ENCODE results near the gene P2RX5.

P2RX5 gene

DNA sequence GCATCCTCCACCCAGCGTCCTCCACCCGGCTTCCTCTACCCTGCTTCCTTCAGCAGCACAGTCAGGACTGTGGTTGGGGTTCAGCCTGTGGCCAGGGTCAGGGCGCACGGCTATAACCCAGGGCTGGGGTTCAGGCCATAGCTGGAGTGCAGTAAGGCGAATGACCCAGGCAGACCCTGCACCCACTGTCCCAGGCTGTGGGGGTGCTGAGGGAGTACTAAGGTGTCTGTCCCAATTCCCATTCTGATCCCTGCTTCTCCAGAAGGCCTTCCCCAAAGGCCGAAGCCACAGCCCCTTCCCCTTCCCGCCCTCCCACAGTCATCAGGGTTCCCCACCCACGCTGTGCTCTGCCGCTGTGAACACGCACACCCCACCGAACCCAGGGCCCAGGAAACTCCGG, 14.9 kb downstream of the P2RX5 start:
- no peak for DNase-seq

DNA sequence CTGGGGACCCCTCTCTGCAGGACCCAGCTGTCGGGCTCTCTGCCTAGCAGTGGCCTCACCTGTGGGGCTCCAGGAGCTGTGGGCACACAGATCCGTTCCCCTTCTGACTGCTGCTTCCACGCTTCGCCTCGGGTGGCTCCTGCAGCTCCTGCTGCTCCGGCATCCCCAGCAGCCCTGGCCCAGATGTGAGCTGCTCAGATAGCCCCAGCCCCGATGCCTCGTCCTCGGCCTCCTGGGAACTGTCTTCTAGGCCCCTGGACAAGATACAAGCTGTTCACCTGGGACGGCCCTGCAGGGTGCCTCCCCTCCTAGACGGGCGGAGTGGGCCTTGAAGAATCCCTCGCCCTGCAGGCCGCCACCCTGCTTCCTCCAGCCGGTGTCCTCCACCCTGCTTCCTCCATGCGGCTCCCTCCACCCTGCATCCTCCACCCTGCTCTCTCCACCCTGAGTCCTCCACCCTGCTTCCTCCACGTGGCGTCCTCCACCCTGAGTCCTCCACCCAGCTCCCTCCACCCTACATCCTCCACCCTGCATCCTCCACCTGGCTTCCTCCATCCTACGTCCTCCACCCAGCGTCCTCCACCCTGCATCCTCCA, 16.3 kb downstream of the P2RX5 start:
- DNase-seq = no peak

DNA sequence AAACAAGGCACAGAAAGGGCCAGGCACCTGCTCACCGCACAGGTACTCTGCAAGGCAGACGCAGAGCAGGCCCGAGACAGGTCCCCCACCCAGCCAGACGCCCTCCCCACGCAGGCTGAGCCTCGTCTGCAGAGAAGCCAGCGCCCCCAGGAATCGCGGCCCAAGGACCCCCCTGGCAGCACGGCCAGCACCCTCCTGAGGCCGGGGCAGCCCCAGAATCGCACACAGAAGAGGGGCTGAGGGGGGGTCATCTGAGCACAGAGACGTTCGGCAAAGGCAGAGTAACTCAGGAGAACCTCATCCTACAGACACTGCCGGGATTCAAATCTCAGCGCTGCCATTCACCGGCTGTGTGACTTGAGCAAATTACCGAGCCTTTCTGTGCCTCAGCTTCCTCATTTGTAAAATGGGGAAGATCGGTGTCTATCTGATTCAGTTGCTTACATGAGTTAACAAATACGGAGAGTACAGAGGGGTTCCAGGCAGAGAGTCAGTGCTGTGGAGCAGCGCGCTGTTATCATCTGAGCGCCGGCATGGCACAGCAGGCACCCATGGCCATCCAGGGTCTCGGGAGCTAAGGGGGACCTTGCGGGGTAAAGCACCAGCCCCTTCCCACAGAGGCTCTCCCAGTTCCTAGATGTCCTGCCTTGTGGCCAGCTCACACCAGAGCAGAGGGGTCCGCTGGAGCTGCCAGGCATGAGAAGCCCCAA, 17.0 kb downstream of the P2RX5 start:
- DNase-seq = no peak

DNA sequence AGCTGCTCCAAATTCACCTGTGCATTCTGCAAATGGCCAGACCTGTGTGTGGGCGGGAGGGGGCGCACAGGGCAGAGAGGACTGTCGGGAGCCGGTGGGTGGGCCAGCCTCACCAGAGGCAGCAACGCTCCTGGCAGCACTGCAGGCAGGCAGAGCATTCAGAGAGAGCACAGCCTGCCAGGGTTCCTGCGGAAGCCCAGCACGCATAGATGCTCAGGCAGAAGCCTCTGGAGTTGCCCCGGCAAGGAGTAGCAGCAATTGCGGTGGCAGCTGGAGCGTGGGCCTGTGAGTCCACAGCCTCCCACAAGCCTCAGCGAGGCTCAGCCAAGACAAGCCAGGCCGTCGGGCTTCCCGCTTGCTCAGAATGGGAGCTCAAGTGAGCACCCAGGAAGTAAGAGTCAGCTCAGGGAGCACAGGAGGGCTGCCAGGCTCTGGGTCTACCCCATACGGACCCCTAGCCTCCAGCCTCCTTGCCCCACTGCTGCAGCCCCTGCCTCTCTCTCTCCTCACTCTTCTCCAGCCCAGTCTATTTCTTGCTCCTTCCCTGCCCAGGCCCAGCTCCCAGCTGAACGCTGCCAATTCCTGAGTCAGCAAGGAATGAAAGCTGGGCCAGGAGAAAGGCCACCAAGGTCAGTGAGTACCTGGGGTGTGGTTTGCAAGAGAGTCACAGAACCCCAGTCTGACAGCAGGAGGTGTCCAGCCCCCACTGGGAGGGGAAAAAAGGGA, 17.7 kb downstream of the P2RX5 start:
- DNase-seq = no peak

DNA sequence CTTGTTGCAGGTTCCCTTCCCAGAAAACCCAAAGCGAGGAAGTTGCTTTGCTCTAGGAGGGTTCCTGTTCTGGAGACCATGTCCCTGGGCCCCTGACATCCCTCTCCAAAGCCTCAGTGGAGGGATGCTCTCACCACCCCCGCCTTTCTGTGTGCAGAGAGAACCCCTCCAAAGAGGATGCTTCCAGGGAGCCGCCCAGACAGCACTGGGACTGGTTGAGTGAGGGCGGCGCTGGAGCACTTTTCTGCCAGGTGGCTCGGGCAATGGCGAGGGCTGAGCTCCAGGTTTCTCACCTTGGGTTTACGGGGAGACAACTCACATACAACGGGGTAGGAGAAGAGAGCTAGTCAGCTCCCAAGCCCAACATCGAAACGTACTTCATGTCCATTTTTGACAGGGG, 20.1 kb downstream of the P2RX5 start:
- DNase-seq = no peak

DNA sequence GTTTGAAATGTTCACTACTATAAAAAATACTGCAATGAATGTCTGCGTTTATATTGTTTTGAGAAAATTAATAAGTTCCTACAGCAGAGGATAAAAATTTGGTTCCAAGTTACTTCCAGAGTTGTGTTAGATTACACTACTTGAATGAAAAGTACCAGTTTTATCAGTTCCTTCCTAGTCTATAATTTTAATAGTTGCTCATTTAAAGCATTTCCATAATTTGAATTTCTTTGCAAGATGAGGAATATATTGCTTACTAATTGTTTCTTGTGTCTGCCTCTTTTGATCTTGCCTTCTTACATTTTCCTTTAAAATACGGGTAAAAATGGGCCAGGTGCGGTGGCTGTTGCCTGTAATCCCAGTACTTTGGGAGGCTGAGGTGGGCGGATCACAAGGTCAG, 23.4 kb downstream of the P2RX5 start:
- no peak for DNase-seq

DNA sequence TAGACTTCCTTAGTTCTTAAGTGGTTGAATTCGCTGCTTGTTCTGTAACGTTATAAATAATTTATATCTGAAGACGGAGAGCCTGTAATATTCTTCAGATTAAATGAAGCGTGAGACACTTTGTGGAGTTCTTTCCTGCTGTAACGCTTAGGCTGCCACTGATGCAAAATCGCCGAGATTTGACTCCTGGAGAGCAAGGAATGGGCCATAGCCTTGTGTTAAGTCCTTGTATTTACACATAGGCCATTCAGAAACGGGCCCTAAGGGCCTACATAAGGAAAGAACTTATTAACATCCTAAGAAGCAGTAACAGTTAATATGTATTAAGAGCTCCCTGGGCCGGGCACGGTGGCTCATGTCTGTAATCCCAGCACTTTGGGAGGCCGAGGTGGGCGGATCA, 26.4 kb downstream of the P2RX5 start:
- DNase-seq = no peak

DNA sequence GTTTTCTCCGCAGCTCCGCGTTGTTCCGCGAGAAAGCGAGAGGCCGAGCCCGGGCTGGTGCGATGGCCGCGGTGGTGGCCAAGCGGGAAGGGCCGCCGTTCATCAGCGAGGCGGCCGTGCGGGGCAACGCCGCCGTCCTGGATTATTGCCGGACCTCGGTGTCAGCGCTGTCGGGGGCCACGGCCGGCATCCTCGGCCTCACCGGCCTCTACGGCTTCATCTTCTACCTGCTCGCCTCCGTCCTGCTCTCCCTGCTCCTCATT, 26.9 kb downstream of the P2RX5 start:
- no peak for DNase-seq

DNA sequence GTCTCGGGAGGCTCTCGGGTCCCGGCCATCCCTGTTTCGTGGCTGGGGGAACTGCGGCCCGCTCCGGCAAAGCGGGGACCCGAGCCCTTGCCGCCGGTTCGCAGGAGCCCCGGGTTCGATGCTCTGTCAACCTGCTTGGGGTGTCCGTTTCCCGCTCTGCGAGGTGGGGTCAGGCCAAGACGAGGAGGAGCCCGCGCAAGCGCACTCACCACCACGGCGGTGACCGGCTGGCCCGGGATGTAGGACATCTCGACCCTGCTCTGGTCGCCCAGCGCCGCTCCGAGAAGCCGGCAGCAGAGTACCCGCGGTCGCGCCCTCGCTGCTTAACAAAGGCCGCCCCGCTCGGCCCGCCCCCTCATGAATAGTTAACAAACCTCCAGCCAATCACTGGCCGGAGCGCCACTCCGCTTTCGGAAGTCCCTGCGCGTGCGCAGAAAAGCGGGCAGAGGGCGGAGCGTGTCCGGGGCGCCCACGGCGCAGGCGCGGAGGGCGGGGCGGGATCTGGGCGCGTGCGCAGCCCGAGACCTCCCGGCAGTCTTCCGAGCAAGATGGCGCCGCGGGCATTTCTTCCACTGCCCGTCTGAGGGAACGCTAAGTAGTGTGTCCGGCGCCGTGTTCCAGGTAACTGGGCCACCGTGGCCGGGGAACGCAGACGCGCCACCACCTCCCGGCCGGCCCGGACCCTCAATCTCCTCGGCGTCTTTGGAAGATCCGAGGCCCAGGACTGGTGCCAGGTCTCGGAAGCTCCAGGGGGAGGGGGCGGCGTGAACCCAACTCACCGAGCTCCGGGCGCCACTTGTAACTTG, 27.5 kb downstream of the P2RX5 start, which contains the start of the genes EMC6 and TAX1BP3:
EMC6 (plus strand) TSS at position 534 of the 806 bp plus-strand sequence. CDS start 335 bp downstream, outside the sequence.
TAX1BP3 (minus strand) TSS at position 300 of the 806 bp plus-strand sequence; CDS start at position 248, 52 bp downstream.
- peak; percentile 96 for DNase-seq

DNA sequence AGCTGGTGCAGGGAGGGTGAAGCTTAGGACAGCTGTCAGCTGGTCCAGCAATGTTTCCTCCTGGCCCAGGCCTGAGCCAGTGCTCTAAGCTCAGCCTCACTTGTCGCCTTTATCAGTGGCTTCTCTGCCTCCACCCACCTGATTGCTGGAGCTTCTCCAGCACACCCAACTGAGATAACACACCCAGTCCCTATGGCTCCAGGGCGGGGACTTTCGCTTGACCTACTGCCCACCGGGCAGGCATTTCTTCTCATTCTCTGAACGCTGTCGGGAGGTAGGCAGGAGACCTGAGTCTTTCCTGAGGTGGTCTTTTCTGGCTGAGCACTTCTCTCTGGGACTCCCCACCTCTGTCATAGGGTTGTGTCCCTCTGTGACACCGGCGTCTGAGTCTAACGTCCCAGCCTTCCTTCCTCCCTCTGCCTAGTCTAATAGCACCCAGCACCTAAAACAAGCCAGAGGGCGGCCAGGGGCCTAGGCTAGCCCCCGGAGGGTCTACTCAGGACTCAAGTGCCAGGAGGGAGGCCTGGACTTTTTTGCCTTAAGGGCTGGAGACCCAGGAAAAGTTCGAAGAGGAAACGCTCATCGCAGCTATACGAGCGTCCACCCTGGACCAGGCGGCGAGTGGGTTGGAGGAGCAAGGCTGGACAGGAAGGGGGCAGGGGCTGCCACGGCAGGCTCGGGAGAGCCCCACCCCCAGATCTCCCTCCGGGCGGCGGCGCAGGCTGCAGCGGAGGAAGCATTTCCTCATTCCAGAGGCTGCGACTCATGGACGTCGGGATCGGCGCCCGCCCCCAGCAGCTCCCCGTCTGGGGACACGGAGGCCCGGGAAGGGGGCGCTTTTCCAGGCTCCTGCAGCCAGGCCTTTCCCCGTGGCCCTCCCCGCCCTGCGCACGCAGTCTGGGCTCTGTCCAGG, 28.3 kb downstream of the P2RX5 start:
- peak; percentile 94 for DNase-seq

DNA sequence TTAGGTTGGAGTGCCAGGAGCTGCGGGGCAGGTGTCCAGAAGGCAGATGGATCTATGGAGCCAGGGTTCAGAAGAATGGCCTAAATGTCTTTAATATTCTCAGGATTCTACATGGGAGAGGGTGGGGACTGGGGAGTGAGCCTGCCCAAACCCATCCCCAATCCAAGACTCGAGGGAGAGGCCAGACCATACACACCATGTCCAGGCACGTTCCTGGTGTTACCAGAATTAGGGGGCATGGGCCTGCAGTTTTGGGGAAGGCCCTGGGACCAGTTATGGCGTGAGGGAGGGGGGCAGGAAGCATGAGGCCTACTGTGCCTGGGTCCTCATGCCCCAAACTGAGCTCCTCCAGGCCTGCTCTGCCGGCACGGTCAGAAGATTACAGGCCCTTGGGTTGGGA, 29.4 kb downstream of the P2RX5 start:
- no peak for DNase-seq

DNA sequence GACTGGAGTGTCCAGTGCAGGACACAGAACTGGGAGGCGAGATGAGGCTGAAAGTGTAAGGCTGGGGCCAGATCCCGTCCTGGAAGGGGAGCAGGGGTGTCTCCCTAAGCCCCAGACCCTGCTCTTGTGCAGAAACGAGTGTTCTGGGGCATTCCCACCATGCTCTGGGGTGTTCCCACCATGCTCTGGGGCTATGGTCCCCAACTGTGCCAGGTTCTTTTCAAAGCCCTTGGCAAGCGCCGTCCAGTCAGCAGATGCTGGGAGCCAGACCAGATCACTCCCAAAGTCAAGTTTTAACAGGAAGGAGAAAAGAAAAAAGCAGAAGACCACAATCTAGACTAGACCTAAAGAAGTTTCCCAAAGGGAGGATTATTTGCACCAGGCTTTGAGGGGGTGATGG, 30.1 kb downstream of the P2RX5 start:
- DNase-seq = no peak

DNA sequence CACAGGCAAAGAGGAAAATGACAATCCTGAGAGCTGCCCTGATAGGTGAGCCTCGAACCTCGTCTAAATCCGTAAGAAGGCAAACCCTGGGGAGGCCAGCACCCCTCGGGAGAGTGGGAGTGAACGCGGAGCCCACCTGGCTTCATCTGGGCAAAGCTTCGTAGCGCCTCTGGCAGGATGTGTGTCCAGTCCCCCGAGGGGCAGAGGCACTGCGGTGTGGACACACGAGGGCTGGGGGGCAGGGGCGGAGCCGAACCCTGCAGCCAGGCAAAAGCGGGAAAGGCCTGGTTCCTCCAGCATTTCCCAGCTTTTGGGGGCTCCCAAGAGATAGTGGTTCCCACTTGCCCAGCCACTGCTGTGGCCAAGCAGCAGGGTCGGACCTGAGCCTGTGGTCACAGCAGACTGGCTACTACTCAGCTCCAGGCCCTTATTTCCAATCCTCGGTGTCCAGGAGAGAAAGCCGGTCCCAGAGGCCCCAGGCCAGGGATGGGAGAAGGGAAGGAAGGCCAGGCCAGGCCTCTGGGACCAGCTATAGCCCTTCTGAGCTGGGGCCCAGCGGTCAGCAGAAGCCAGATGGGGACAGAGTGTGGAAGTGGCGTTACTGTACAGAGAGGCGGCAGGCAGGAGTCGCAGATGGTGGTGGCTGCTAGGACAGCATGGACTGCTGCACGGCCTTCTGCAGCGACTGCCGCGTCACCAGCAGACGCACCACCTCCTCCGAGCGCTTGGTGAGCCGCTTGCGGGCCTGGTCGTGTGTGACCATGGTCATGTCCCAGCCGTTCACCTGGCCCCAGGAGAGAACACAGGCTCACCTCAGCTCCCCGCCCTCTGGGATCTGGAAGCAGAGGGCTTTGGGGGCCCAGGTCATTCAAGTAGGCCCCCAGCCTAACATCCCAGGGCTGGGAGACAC, 32.6 kb downstream of the P2RX5 start:
- DNase-seq = no peak

DNA sequence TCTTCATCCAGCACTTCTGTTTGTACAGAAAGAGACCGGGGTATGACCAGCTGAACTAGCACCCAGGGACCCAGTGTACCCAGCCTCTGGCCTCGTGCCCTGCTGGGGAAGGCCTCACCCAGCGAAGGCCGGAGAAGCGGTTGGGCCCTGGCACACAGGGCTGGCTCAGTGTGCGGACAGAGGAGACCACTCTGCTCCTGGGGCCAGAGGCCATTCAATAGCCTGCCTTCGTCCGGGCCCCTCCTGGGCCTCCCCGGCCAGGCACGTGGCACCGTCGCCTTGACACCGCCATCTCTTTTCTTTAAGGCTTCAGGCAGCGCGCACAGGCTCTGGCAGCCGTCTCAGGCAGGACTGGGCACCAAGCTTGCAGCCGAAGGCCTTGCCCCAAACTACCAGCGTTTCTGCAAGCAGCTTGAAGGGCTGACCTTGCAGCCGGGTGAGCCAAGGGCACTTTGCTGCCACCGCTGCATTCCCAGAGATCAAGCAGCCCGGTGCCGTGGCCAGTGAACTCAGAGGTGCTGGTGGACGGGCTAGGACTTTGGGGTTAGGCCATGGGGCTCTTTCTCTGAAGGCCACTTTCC, 35.6 kb downstream of the P2RX5 start:
- DNase-seq = no peak

DNA sequence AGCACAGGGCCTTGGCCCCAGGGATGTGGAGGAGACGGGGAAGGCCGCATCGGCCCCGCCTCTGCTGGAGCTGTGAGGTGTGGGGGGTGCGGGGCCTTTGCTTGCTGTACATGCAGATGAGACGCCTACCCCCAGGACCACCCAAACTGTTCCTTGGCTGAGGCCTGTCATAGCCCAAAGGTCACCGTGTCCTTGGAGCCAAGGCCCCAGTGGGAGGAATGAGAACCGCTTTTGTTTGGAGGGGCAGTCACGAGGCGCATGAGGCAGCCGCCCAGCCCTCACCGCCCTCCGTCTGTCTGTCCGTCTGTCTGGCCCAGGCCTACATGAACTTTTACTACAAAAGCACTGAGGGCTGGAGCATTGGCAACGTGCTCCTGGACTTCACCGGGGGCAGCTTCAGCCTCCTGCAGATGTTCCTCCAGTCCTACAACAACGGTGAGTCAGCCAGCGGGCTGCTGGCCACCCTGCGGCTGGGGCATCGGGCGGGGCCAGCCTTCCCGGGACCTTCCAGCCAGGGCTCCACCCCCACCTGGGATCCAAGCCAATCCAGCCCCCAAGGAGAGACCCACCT, 36.3 kb downstream of the P2RX5 start:
- DNase-seq = peak; percentile 75

DNA sequence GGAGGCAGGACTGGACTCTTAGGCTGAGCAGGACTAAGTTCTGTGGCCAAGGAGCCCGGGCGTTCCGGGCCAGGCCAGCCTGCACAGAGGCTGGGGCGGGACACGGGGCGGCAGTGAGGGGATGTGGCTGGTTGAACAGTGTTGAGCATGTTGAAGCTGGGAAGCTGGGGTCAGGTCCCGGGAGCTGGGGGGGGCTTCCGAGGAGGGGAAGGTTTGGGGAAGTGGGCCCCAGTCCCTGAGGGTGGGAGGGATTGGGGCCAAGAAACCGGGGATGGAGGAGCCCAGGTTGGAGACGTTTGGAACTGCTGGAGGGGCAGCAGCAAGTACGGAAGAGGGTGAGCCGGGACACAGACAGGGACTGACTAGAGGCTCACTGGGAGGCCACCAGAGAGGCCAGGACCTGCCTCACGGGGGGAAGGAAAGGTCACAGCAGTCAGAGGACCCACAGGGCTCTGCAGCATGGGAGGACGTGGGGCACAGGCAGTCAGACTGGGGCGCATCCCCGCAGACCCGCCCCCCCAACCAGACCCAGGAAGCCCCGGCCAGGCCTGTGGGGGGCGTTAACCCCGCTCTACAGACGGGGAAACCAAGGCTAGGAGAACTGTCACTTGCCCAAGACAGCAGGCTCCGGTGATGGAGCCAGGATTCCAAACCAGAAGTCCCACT, 37.0 kb downstream of the P2RX5 start:
- no peak for DNase-seq

DNA sequence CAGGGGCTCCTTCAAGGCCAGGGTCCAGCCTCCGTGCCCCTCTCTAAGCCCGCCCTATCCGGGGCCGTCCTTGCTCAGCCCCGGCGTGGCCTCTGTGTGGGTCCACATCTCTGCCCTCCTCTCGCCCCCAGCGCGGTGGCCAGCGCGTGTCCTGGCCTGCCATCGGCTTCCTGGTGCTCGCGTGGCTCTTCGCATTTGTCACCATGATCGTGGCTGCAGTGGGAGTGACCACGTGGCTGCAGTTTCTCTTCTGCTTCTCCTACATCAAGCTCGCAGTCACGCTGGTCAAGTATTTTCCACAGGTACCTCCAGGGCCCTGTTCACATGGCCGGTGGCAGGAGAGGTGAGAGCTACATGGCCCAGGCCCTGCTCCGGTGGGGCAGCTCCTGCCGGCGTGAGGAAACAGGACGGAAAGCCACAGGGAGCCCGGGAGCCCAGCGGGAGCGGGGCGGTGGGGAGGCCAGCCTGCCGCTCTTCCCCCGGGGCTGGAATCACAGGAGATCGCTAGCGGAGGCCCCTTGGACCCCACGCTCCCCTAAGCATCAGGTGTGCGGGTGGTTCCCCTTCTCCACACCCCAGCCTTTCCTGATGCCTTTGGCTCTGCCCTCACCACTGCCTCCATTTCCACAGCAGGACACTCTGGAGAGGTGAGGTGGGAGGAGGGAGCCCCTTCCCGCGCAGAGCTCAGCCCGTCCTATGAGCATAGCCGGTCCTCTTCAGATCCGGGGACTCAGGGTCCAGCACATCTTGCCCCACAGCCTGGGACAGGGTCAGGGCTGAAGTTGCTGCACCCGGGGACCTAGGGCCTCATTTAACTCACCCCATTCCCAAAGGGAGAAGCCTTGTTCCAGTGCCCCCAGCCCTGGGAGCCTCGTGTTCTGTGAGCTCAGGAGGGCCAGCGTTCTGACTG, 37.8 kb downstream of the P2RX5 start:
- no peak for DNase-seq

DNA sequence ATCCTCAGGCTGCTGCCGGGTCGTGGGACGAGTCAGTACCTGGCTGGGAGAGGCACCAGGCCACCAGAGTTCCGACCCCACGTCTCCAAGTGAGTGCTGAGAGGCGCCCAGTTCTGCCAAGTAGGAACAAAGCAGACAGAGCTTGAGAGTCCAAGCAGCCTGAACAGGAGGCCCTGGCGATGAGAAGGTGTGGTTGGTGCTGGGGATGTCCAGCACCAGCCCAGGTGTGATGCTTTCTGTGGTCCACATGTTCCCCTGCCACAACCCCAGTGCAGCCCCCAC, 38.4 kb downstream of the P2RX5 start:
- no peak for DNase-seq
